GM10266 (cell line): ENCODE results near the gene GAK.
"Not testable (repeated sequence)": the region's sequence is repeated elsewhere in the genome, so short reads cannot be mapped to it uniquely, and the experiment has no call there.

Experiments used
- DNase-seq: peaks from one replicate; pipeline ENCODE4 v3.0.0; 2012; ENCODE audit errors: extremely low spot score
- CTCF ChIP-seq: IDR thresholded peaks from 2 replicates; pipeline ENCODE4 v1.5.1; 2012; ENCODE audit warnings: mild to moderate bottlenecking, low read depth; ENCODE audit not compliant: control insufficient read depth, insufficient read depth; ENCODE audit errors: missing control alignments

GAK gene

GRCh38 chr4:818106-818921, 113.8 kb downstream of the GAK start:
- TF ChIP-seq CTCF: no peak
- DNase-seq: no peak

GRCh38 chr4:815464-816146, 116.5 kb downstream of the GAK start:
- TF ChIP-seq CTCF: no peak
- no peak for DNase-seq

GRCh38 chr4:814312-814850, 117.7 kb downstream of the GAK start:
- no peak for TF ChIP-seq CTCF
- no peak for DNase-seq

GRCh38 chr4:813900-814299, 118.2 kb downstream of the GAK start:
- DNase-seq: no peak

GRCh38 chr4:808860-809570, 123.1 kb downstream of the GAK start:
- no peak for DNase-seq

More at GRCh38 chr4:813900-814299, 118.2 kb downstream of the GAK start:
- peak; percentile 0 for TF ChIP-seq CTCF

GRCh38 chr4:807792-808191, 124.3 kb downstream of the GAK start:
- no peak for DNase-seq
- no peak for TF ChIP-seq CTCF

More at GRCh38 chr4:808860-809570, 123.1 kb downstream of the GAK start:
- TF ChIP-seq CTCF: no peak

GRCh38 chr4:806979-807378, 125.1 kb downstream of the GAK start:
- not testable (repeated sequence) for DNase-seq
